Hepatocyte (in vitro differentiated cells): ENCODE measurements around the gene PPP1CA. TPM values are rescaled to one million over a fixed set of nuclear protein-coding genes. Genes with fewer than 3 reads are reported as not detected.

ENCODE experiments used
- DNase-seq: peaks from one replicate; pipeline ENCODE4 v3.0.0-alpha.2; 2016; ENCODE audit warnings: low spot score
- H2AFZ ChIP-seq: fragments of 200-600 bp; sonication (generic); 2 replicates; pipeline ENCODE4 v1.6.0; 2016; ENCODE audit warnings: antibody characterized with exemption, mild to moderate bottlenecking
- H3K27ac ChIP-seq: fragments of 200-600 bp; sonication (generic); 2 replicates; pipeline ENCODE4 v1.5.1; 2016; ENCODE audit warnings: mild to moderate bottlenecking
- H3K27me3 ChIP-seq: fragments of 200-600 bp; sonication (generic); 2 replicates; pipeline ENCODE4 v1.6.1; 2016
- H3K36me3 ChIP-seq: fragments of 200-600 bp; sonication (generic); replicated peaks from 2 replicates; pipeline ENCODE4 v1.5.1; 2016; ENCODE audit warnings: low read depth; ENCODE audit not compliant: insufficient read depth
- H3K4me1 ChIP-seq: fragments of 200-600 bp; sonication (generic); 2 replicates; pipeline ENCODE4 v1.5.1; 2016; ENCODE audit warnings: mild to moderate bottlenecking, moderate library complexity; ENCODE audit not compliant: insufficient read depth
- H3K4me2 ChIP-seq: fragments of 200-600 bp; sonication (generic); 2 replicates; pipeline ENCODE4 v1.6.0; 2016
- H3K4me3 ChIP-seq: fragments of 200-600 bp; sonication (generic); 2 replicates; pipeline ENCODE4 v1.5.1; 2016; ENCODE audit warnings: mild to moderate bottlenecking
- H3K79me2 ChIP-seq: fragments of 200-600 bp; sonication (generic); 2 replicates; pipeline ENCODE4 v1.6.0; 2017; ENCODE audit warnings: mild to moderate bottlenecking
- H3K9me2 ChIP-seq: fragments of 200-600 bp; sonication (generic); replicated peaks from 2 replicates; pipeline ENCODE4 v1.6.0; 2017; ENCODE audit warnings: mild to moderate bottlenecking; ENCODE audit not compliant: insufficient read depth
- H3K9me3 ChIP-seq: fragments of 200-600 bp; sonication (generic); 2 replicates; pipeline ENCODE4 v1.5.1; 2016; ENCODE audit warnings: low read depth, mild to moderate bottlenecking
- H4K20me1 ChIP-seq: fragments of 200-600 bp; sonication (generic); 2 replicates; pipeline ENCODE4 v1.6.0; 2016; ENCODE audit warnings: mild to moderate bottlenecking; ENCODE audit not compliant: insufficient read depth, poor library complexity, severe bottlenecking
- EZH2 ChIP-seq: fragments of 200-600 bp; sonication (generic); IDR thresholded peaks from 2 replicates; pipeline ENCODE4 v1.6.1; 2016; ENCODE audit warnings: antibody characterized with exemption, mild to moderate bottlenecking, borderline replicate concordance
- EZH2phosphoT487 ChIP-seq: fragments of 200-600 bp; sonication (generic); IDR thresholded peaks from one replicate; pipeline ENCODE4 v1.6.1; 2018; ENCODE audit warnings: antibody characterized with exemption, mild to moderate bottlenecking, low read depth, moderate library complexity; ENCODE audit not compliant: unreplicated experiment, severe bottlenecking
- WGBS: methylation state at CpG from one replicate; pipeline ENCODE4 v1.1.6; 2016; ENCODE audit warnings: low lambda C conversion rate; ENCODE audit errors: missing lambda C conversion rate; 5-methylcytosine and 5-hydroxymethylcytosine counted together
- polyA plus RNA-seq: library from polyadenylated mRNA; unstranded; fragments of >200 nt; fragmentation: Nextera tagmentation; extraction: Ambion mirVana; gene quantifications from 2 replicates; pipeline ENCODE4 v1.2.1, GENCODE V29; 2016
- total RNA-seq: library from RNA; depleted of rRNA; stranded (reverse); fragments of >200 nt; gene quantifications from 2 replicates; pipeline ENCODE4 v1.2.3, GENCODE V29; 2014
- TF ChIP-seq, protein P1 (sequence below): fragments of 200-600 bp; sonication (generic); IDR thresholded peaks from 2 replicates; pipeline ENCODE4 v1.5.1; 2016; ENCODE audit warnings: antibody characterized with exemption, mild to moderate bottlenecking; ENCODE audit not compliant: poor library complexity

Gene PPP1CA
- total and polyA plus RNA-seq, 2 experiments from 2014 or later = 146 to 242 TPM

DNA sequence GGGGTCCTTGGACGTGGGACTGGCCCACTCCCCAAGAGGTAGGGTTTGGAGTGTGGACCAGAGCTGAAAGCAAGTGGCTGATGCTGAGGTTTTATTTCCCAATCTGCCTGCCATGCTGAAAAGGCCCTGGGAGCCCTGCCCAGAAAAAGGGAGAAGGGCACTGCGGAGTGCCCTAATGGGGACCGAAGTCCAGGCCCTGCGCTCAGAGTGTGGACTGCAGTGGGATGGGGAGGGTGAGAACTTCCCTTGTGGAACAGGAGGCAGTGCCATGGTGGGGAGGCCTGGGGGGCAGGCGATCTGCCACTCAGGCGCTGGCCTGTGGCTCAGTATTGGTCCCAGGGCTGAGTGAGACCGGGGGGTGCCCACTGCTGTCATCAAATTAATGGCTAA is 46.6 kb upstream of the PPP1CA start:
- Histone ChIP-seq H3K9me3 (no peaks in the 10 kb centered on the region), H4K20me1 (no peaks in the 10 kb centered on the region), H3K36me3 (no peaks in the 10 kb centered on the region), H3K27ac (no peak overlapping the region), H3K4me2 (no peak overlapping the region), H3K79me2 (peaks cover 6% of the 10 kb centered on the region), H2AFZ (no peak overlapping the region), H3K9me2 (no peaks in the 10 kb centered on the region), H3K4me1 (peaks cover 10% of the 10 kb centered on the region), H3K4me3 (no peak overlapping the region), H3K27me3 (no peaks in the 10 kb centered on the region)
- DNase-seq = no peak
- WGBS = 97% methylated on average over 7 of the region's 7 CpGs
- no peak for TF ChIP-seq EZH2phosphoT487
- no peak for TF ChIP-seq EZH2
- TF ChIP-seq, protein P1, sequence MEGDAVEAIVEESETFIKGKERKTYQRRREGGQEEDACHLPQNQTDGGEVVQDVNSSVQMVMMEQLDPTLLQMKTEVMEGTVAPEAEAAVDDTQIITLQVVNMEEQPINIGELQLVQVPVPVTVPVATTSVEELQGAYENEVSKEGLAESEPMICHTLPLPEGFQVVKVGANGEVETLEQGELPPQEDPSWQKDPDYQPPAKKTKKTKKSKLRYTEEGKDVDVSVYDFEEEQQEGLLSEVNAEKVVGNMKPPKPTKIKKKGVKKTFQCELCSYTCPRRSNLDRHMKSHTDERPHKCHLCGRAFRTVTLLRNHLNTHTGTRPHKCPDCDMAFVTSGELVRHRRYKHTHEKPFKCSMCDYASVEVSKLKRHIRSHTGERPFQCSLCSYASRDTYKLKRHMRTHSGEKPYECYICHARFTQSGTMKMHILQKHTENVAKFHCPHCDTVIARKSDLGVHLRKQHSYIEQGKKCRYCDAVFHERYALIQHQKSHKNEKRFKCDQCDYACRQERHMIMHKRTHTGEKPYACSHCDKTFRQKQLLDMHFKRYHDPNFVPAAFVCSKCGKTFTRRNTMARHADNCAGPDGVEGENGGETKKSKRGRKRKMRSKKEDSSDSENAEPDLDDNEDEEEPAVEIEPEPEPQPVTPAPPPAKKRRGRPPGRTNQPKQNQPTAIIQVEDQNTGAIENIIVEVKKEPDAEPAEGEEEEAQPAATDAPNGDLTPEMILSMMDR = no peak

DNA sequence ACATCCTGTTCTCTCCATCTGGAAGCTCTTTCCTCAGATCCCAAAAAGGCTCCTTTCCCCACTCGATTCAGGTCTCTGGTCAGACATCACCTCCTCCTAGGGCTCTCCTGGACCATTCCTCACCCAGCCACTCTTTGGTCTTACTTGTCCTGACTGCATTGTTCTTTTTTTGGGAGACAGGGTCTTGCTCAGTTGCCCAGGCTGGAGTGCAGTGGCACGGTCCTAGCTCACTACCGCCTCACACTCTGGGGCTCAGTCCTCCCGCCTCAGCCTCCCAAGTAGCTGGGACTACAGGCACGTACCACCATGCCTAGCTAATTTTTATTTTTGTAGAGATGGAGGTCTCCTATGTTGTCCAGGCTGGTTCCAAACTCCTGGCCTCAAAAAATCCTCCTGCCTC is 43.9 kb upstream of the PPP1CA start:
- no peaks in the 10 kb centered on the region for H3K36me3 ChIP-seq
- H3K4me2 ChIP-seq = no peak overlapping the region
- peaks cover 16% of the 10 kb centered on the region for H3K4me1 ChIP-seq
- H3K27ac ChIP-seq = no peak overlapping the region
- H3K9me3 ChIP-seq = no peaks in the 10 kb centered on the region
- peaks cover 21% of the 10 kb centered on the region for H3K79me2 ChIP-seq
- H3K9me2 ChIP-seq = no peaks in the 10 kb centered on the region
- DNase-seq = no peak
- 89% methylated on average over 5 of the region's 5 CpGs for WGBS
- no peaks in the 10 kb centered on the region for H4K20me1 ChIP-seq
- H2AFZ ChIP-seq = no peak overlapping the region
- no peaks in the 10 kb centered on the region for H3K27me3 ChIP-seq
- H3K4me3 ChIP-seq = no peak overlapping the region
- TF ChIP-seq, protein P1 = no peak
- TF ChIP-seq EZH2phosphoT487 (no peak), EZH2 (no peak)

DNA sequence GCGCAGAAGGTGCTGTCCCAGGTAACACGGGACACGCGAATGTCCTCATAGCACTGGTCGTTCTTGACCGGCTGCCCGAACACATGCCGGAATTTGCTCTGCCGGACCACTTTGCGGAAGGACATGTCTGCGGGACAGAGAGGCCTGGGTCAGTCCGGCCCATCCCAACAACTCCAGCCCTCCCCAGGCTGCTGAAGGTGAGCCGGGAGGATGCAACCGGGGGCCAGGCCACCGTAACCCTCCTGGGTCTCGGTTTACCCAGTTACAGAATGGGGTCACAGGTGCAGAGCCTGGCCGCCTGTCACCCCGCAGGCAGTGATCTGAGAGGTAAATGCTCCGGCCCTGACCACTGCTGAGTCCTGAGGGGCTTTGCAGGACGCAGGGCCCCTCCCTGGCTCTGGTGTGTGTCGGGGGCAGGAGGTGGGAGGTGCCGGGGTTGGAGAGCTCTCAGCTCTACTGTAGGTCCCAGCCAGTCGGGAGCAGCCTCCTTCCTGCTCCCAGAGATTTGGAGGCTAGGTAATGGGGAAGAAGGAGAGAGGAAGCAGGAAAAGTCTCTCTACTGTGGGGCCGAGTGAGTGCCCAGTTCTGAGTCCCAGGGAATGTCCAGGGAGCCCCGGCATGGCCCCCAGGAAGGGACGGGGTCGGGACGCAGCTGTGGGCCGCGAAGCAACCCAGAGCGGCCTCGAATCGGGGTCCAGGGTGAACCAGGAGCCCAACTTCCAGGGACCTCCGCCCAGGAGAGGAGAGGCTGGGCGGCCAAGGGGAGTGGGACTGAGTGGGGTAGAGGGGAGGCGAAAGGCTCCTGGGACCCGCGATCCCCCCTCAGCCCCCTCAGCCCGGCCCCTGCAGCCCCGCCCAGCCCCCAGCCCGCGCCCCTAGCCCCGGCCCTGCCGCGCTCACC is 41.1 kb upstream of the PPP1CA start:
- H3K27me3 ChIP-seq = no peaks in the 10 kb centered on the region
- peaks cover 21% of the 10 kb centered on the region for H3K79me2 ChIP-seq
- peak overlapping the region; percentile 90 for H3K4me3 ChIP-seq
- no peak for DNase-seq
- TF ChIP-seq, protein P1 = no peak
- TF ChIP-seq EZH2phosphoT487 = no peak
- TF ChIP-seq EZH2 = no peak
- 43% methylated on average over 35 of the region's 45 CpGs for WGBS
- peaks cover 16% of the 10 kb centered on the region for H3K4me1 ChIP-seq
- peak overlapping the region; percentile 80 for H3K27ac ChIP-seq
- H3K36me3 ChIP-seq = no peaks in the 10 kb centered on the region
- peak overlapping the region; percentile 23 for H2AFZ ChIP-seq
- no peaks in the 10 kb centered on the region for H3K9me2 ChIP-seq
- H3K4me2 ChIP-seq = peak overlapping the region; percentile 93
- H4K20me1 ChIP-seq = no peaks in the 10 kb centered on the region
- no peaks in the 10 kb centered on the region for H3K9me3 ChIP-seq
